Mammary epithelial cell (primary cell): Measurements from ENCODE around the gene KLHL17.

ENCODE experiments used
- EZH2 ChIP-seq: IDR thresholded peaks from 2 replicates; pipeline ENCODE4 v1.6.1; 2012; ENCODE audit warnings: low read length, inconsistent platforms, borderline replicate concordance
- TF ChIP-seq, protein P1 (sequence below), 2 donors: IDR thresholded peaks in 1 of 2; conservative IDR thresholded peaks in 1 of 2; 2 replicates each; pipeline ENCODE4 v1.5.1; 2011 to 2012; ENCODE audit warnings: inconsistent platforms in 2 of 2, low read length in 2 of 2, mild to moderate bottlenecking in 2 of 2, control low read depth in 1 of 2, low read depth in 1 of 2; ENCODE audit not compliant: insufficient read depth in 1 of 2; ENCODE audit errors: extremely low read depth in 1 of 2

DNA sequence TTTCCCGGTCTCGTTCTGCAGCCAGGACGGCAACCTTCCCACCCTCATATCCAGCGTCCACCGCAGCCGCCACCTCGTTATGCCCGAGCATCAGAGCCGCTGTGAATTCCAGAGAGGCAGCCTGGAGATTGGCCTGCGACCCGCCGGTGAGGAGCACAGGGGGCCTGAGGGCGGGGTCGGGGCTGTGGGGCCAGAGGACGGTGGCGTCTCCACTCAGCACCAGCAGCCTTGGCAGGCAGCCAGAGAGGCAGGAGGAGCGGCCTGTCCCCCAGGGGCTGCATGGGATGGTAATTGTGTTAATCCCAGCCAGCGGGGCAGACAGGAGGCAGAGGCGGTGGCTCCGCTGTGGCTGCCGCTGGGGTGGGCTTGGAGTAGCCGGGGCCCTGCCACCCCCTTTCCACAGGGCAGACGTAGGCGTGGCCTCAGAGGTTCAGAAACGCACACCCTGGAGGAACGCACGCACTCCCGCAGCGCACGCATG, 24.6 kb upstream of the KLHL17 start:
- TF ChIP-seq, protein P1, sequence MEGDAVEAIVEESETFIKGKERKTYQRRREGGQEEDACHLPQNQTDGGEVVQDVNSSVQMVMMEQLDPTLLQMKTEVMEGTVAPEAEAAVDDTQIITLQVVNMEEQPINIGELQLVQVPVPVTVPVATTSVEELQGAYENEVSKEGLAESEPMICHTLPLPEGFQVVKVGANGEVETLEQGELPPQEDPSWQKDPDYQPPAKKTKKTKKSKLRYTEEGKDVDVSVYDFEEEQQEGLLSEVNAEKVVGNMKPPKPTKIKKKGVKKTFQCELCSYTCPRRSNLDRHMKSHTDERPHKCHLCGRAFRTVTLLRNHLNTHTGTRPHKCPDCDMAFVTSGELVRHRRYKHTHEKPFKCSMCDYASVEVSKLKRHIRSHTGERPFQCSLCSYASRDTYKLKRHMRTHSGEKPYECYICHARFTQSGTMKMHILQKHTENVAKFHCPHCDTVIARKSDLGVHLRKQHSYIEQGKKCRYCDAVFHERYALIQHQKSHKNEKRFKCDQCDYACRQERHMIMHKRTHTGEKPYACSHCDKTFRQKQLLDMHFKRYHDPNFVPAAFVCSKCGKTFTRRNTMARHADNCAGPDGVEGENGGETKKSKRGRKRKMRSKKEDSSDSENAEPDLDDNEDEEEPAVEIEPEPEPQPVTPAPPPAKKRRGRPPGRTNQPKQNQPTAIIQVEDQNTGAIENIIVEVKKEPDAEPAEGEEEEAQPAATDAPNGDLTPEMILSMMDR (conservative IDR thresholded peaks at IDR 0.05 in 1 of 2, IDR thresholded peaks at IDR 0.05 in 1 of 2; ENCODE audit: extremely low read depth in 1 of 2, insufficient read depth in 1 of 2, low read depth in 1 of 2, low read length in 2 of 2), result no peak
- TF ChIP-seq EZH2, result no peak
